Raji (cell line): ENCODE results near the gene MED15.

Experiments
- POLR2A ChIP-seq: IDR thresholded peaks from 2 replicates; pipeline ENCODE4 v1.6.1; 2011; ENCODE audit warnings: low read depth, low read length, control low read depth; ENCODE audit not compliant: insufficient read depth

MED15 gene

DNA sequence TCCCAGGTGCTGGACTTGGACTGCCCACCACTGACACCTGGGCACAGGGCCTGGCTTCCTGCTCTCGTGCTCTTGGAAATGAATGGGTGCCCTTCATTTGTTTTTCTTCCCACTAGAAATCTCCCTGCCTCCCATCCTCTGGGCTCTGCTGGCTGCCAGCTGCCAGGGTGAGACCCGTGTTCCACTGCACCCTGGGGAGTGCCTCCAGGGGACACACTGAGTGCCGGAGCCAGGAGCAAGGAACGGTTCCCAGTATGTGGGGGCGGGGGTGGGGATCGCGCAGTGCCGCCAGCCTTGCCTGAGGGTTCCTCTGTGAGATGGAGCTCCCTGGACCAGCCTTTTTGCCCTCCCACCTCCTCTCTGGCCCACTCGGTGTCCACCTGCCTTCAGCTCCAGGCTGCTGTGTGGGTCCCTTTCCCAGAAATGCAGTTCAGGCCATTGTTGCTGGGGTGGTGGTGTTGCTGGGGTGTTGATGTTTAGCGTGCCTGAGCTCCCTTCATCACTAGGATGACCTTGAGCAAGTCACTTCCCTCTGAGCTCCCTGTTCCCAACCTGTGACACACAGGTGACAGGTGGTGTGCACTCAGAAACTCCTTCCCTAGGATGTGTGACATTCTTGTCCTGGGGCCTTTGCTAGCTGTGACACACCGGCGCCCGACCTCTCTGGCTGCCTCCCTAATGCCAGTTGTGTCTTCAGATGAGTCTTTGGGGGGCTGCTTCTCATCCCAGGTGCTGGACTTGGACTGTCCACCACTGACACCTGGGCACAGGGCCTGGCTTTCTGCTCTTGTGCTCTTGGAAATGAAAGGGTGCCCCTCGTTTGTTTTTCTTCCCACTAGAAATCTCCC lies 72.1 kb downstream of the MED15 start:
- TF ChIP-seq POLR2A = no peak

DNA sequence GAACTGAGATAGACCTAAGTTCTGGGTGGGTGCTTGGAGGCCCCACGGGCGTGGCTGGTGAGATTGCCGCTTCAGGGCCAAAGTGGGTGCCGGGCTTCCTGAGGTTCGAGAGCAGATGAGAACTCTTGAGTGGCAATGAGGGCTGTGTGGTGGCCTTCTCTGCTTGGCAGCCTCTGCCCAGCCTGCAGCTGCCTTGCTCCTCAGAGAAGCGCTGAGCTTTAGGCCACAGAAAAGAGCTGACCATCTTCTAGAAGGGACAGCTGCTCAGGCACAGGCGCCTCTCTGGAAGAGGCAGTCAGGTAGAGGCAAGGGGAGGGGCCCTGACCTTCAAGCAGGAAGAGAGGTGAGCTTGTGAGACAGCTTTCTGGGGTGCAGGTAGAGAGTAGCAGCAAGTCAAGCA lies 72.8 kb downstream of the MED15 start:
- no peak for TF ChIP-seq POLR2A

DNA sequence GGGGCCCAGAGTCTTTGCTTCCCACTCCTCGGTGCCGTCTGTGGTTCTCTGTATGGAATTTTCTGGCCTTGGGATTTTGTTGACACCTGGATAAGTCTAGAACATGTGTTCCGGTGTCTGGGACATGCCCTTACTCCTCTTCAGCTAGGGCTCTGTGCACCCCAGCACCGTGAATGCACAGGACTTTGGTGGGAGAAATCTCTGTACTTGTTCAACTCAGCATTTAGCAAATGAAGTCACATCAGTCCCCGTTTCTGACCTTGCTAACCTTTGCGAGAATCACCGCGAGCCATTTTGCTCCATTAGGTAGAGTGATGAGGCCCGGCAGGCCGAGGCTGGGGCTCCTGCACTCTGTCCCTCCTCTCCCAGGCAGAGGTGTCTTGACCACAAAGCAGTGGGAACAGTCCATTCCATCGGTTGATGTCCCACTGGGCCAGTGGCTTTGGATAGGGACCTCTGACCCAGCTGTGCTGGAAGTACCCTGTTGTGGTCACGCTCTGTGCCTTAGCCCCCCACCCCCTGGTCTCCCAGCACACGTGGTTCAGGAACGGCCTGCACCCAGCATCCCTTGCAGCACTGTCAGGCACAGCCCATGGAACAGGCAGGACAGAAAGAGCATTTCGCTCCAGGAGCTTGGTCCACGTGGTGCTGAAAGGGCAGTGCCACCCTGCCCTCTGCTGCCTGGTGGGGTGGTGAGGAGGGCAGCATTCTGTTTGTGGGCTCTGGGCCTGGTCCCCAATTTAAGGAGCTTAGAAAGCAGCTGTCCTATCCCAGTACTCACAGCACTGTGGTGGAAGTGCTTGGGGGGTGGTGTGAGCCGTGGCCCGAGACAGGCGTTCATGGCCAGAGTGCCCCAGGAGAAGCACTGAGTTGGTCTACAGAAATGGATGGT lies 73.4 kb downstream of the MED15 start:
- no peak for TF ChIP-seq POLR2A

DNA sequence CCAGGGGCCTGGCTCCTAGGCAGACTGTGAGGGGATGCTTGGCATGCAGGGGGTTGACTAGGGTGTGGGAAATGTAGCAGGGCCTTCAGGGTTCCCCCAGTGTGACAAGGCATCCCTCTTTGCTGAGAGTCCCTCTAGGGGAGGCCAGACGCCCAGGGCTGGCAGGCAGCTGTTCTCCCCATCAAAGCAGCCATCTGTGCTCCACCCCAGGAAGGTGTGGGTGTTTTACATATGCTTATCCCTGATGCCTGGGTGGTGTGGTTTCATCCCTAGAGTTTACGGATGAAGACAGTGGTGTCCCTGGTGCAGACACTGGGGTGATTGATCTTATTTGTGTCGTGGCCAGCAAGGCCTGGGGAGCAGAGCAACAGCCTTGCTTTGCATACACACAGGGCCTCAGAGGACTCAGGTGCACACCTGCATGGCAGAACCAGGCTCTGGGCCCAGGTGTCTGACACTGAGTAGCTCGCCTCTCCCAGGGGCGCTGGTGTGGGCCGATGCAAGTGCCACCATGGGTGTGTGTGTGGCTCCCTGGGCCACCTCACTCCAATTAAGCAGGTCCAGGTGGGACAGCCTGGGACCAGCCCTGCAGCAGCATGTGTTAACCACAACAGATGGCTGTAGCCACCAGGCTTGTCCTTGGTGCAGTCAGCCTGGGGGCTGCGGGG lies 74.2 kb downstream of the MED15 start:
- no peak for TF ChIP-seq POLR2A

DNA sequence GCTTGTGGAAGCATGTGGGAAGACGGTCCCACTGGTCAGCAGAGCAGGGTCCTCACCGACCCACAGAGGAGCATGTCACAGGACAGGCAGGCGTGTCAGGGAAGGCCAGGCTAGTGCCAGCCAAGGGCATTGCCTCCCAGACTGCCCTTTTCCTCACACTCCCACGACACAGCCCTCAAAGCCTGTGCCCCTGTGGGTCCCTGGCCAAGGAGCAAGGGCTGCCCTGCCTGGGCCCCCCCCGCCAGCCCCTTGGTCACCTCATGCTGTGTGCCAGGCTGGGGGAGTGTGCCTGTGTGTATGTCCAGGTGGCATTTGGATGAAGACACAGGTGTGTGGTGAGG lies 74.7 kb downstream of the MED15 start:
- TF ChIP-seq POLR2A = no peak

DNA sequence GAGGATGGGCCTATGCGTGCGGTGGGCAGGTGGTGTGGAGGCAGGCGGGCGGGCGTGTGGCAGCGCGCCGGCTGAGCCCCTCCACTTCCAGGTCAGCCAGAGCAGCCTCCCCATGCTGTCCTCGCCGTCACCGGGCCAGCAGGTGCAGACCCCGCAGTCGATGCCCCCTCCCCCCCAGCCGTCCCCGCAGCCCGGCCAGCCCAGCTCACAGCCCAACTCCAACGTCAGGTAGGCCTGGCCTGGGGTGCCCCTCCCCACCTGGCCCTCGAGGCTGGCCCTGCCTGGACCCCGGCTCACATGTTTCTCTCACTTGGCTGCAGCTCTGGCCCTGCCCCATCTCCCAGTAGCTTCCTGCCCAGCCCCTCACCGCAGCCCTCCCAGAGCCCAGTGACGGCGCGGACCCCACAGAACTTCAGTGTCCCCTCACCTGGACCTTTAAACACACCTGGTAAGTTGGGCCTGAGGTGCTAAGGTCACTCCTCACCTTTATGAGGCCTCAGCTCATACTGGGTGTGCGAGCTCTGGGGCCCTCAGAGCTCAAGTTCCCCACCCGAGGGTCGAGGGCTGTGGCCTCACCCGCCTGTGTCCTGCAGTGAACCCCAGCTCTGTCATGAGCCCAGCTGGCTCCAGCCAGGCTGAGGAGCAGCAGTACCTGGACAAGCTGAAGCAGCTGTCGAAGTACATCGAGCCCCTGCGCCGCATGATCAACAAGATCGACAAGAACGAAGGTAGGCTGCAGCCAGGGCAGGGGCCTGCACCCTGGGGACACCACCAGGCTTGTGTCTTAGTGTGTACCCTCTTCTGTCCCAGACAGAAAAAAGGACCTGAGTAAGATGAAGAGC lies 75.3 kb downstream of the MED15 start:
- TF ChIP-seq POLR2A = no peak

DNA sequence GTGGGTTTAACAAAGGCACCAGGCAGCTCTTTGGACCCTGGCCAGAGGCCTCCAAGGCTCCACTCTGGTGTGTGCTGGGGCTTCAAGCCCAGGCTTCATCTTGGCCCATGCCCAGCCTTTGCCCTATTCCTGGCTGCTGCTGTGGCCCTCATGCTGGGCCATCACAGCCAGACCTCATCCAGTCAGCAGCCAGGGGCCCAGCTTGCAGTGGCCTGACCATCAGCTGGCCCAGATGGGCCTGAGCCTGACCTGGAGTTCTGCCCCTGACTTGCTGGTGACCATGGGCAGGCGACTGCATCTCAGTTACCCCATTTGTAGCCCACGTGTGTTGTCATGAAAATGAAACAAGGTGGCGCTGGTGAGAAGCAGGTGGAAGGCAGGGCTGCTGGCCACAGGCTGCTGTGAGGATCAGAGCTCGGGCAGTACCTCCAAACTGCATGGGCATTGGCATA lies 76.1 kb downstream of the MED15 start:
- no peak for TF ChIP-seq POLR2A

DNA sequence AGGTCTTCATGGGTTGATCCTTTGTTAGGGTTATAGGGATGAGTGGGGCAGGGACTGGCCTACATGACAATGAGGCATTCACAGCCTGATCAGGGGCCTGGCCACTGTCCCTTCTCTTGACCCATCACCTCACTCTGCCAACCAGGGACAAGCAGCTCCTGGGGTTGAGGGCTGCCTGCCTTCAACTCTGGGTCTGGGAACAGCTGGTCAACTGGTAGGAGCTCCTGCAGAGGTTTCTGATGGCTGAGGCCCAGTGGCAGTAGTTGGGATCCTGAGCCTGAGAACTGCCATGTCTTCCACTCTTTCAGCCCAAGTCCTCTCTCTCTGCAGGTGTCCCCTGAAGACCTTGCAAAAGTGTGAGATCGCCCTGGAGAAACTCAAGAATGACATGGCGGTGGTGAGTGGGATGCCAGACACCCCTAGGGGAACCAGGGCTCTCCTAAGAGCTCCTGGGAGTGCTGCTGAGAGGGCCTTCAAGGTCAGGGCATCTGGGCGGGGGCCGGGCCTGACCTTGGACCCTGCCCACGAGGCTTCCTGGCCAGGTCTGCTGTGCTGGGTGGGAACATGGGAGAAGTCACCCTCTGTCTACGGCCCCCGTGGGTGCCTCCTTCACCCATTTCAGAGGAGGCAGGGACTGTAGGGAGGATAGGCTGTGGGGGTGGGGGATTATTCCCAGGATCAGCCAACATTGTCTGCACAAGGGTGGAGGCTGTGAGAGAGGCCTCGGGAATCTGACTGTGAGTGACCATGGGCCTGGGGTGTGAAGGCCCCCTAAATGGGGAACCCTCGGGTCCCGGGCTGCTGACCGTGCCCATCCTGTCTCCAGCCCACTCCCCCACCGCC lies 76.8 kb downstream of the MED15 start:
- TF ChIP-seq POLR2A = no peak

DNA sequence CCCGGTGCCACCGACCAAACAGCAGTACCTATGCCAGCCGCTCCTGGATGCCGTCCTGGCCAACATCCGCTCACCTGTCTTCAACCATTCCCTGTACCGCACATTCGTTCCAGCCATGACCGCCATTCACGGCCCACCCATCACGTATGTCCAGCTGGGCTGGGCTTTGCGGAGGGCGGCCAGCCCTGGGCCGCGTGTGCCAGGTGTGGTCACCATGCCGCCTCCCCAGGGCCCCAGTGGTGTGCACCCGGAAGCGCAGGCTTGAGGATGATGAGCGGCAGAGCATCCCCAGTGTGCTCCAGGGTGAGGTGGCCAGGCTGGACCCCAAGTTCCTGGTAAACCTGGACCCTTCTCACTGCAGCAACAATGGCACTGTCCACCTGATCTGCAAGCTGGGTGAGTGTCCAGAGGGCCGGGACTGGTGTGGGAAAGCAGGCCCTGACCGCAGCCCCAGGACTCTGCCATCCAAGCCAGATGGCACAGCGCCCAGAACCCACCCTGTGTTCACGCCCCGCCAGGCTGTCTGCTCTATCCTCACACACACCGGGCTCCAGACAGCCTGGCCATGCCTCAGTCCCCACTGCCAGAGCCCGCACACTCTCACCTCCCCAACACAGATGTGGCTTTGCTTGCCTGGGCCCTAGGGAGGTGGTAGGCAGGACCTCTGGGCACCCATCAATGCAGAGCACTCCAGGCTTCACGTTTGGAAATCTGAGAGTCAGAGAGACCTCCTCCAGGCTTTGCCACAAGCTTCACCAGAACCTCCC lies 77.6 kb downstream of the MED15 start:
- no peak for TF ChIP-seq POLR2A

DNA sequence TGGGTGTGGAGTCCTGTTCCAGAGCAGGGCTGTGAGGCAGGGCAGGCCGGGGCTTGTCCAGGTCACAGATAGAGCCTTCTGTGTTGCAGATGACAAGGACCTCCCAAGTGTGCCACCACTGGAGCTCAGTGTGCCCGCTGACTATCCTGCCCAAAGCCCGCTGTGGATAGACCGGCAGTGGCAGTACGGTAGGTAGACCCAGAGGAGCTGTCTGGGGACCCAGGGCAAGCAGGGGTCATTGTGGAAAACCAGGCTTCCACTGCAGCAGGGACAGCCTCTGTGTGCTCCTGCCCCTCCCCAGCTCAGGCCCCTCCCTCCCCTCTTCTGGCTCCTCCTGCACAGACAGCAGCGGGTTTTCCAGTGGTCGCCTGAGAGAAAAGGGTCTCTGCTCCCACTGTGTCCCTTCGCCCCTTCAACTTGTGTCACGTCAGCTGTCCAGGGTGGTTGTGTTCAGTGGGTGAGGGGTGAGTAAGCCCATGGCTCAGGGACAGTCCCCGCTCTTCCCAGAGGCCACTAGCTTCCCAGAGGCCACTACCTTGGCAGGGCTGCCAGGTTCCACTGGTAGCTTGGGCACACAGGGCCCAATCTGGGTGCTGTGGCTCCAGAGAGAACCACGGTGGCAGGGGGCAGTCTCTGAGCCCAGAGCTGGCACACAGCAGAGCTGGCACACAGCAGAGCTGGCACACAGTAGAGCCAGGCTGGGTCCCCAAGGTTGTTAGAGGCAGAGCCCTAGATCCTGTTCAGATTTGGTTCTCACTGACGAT lies 78.4 kb downstream of the MED15 start:
- TF ChIP-seq POLR2A = no peak

DNA sequence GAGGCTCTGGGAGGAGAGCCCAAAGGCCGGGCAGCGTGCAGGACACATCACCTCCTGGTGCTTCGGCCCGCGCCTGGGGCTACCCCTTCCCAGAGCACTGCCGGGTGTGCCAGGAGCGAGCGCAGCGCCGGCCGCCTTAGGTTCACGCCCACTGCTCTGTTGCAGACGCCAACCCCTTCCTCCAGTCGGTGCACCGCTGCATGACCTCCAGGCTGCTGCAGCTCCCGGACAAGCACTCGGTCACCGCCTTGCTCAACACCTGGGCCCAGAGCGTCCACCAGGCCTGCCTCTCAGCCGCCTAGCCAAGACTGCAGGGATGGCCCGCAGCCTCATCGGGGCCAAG lies 79.0 kb downstream of the MED15 start:
- no peak for TF ChIP-seq POLR2A

DNA sequence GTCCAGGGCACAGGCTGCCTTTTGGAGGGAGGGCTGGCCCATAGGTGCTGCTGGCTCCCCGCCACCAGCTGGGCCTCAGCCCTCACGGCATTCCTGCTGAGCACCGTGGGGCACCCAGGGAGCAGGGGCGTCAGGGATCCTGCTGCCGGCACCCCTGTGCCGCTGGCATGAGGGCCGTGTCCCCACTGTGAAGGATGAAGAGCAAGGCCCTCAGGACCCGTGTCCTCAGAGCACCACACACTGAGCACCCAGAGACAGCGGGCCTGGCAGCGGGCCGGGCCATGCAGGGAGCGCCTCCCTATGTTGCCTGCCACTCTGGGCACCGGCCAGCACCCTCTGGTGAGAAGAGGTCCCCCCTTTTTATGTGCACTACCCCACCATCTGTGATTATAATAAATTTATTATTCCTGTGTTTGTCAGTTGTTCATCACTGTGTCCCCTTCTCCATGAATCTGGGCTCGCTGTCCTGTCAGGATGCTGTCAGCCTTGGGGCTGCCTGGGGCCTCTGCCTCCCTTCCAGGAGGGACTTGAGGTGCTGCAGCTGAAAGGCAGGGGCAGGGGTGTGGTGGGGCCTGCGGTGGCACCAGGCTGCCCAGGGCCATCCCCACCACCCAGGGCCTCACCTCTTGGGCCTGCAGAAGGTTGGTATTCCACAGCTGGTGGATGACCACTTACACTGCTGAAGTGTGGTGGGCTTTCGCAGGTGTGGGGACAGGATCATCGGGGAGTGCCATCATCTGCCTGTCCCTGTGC lies 80.0 kb downstream of the MED15 start:
- no peak for TF ChIP-seq POLR2A
